Measurements from ENCODE around the gene RBM20. TPM values are rescaled to one million over a fixed set of nuclear protein-coding genes. Genes with fewer than 3 reads are reported as not detected.
"Not testable (repeated sequence)": the region's sequence is repeated elsewhere in the genome, so short reads cannot be mapped to it uniquely, and the experiment has no call there.

The RBM20 gene
- 5.3 TPM for polyA plus RNA-seq (ENCODE audit: insufficient read length)
- long read RNA-seq, donor 1, partial matches to known transcripts: 0 of 1 reads
- long read RNA-seq, donor 1, other reads (novel, unspliced or antisense): 0 of 1 reads
- long read RNA-seq, donor 2: 0 reads
- long read RNA-seq, donor 3: 0 reads
- long read RNA-seq, donor 4: 0 reads
- long read RNA-seq, donor 5, partial matches to known transcripts: 8 of 8 reads
- long read RNA-seq, donor 5, other reads (novel, unspliced or antisense): 0 of 8 reads
- long read RNA-seq, donor 6: 0 reads
- long read RNA-seq, donor 7: 0 reads
- long read RNA-seq, donor 8: 0 reads

DNA sequence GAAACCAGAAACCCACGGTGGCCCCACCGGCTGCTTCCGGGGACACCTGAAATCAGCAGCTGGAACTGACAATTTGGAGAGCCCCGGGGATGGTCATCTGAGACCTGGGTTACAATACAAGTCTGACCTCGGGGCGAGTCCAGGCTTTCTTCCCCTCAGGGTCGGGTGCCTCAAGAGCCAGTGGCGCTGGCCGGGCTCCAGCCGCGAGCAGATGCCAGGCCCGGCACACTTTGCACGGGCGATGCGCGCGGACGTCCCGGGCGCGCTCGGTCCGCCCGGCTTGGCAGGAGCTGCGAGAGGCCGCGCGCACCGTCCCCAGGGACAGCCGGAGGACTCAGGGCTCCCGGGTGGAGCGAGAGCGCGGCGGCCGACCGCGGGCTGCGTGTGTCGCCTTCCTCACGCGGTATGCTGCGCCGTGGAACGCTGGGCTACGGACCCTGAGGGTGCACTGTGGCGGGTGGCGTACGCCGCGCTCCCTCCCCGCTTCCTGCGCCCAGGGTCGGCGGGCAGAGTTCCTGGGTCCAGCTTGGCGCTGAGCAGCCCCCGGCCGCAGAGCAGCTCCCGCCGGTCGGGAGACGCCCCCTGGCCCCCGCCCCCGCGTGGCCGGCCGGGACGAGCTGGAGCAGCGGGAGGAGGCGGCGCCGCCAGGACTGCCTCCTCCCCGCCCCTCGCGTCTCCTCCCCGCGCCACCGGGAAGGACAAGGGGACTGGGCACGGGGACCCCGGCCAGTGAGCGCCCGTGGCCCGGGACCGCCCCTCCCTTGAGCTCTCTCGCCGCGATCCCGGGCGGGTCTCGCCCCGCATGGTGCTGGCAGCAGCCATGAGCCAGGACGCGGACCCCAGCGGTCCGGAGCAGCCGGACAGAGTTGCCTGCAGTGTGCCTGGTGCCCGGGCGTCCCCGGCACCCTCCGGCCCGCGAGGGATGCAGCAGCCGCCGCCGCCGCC is at the start of gene RBM20:
Gene RBM20, plus strand, starts transcription at position 684 of the 945 bp plus-strand sequence. Its CDS starts 119 bp downstream, at position 803.
- DNase-seq: peak; percentile 47

- no peak for DNase-seq
Observed at GRCh38 chr10:110597476-110597875, 46.7 kb upstream of the RBM20 start.

DNA sequence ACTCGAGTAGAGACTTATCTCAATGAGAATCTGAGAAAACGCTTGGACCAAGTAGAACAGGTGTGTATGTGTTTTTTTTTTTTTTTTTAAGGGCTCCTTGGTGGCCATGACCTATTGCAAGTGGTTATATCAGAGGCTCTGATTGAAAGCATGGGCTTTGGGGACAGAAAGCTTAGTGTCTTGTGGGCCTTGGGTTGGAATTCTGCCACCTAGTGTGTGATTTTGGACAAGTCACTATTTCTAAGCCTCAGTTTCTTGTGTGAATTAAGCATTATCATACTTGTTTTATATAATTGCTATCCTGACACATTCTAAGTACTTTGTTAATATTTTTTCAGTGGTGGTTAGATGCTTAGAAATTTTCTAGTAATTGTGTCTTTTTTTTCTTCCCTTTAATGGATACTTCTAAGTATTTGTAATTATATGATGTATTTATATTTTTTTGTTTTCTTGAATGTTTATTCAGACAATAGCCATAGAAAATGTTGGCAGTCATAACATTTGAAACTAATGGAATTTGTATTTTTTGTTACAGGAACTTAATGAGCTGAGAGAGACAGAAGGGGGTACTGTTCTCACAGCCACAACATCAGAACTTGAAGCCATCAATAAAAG is 43.5 kb upstream of the RBM20 start:
- DNase-seq: peak; percentile 44

DNA sequence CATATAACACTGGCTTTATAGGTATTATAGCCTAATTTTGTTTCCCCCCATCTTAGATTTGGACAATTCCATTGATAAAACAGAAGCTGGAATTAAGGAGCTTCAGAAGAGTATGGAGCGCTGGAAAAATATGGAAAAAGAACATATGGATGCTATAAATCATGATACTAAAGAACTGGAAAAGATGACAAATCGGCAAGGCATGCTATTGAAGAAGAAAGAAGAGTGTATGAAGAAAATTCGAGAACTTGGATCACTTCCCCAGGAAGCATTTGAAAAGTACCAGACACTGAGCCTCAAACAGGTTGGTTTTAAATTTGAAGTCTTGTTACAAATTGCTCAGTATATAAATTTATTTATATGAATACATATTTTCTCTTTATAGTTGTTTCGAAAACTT is 42.6 kb upstream of the RBM20 start:
- no peak for DNase-seq

GRCh38 chr10:110608087-110608486 is 36.0 kb upstream of the RBM20 start:
- DNase-seq: no peak

DNA sequence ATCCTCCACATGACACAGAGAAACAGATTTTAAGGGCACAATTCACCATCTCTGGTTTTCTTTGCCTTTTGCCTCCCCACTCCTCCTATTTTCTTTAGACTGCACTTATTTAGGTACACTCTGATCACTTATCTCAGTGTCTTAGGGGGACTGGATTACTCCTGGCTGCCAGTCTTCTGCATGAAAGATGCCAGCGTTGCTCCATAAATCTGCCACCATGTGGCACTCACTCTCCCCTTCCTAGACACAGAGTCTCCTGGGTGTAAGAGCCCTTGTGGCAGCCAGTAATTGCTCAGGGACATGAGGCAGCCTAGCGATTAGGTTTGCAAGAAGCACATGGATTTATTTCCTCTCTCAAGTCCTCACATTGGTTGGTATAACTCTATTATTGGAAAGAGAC is 34.5 kb upstream of the RBM20 start:
- DNase-seq: no peak

DNA sequence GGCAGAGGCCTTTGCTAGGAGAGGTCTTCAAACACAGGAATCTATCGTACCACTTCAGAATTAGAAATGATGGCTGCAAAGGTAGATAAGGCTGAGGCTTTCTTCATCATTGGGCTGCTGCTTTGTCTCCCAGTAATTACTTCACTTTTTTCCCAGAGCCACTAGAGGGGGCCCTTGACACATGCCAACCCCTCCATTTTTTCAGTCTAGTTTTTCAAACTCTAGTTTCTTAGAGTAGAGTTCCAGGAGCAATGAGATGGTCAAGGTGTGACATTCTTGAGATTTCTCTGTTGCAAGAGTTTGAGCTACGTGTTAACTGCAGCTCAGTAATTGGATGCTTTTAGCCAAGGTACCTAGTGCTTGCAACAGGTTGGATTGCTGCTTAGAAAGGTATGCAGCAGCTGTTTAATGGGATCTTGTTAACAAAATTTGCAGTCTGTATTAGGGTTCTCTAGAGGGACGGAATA is 33.8 kb upstream of the RBM20 start:
- DNase-seq: peak; percentile 67

- DNase-seq: not testable (repeated sequence)
Observed at GRCh38 chr10:110610781-110611180, 33.4 kb upstream of the RBM20 start.

GRCh38 chr10:110612087-110612486 is 32.0 kb upstream of the RBM20 start:
- DNase-seq: no peak

DNA sequence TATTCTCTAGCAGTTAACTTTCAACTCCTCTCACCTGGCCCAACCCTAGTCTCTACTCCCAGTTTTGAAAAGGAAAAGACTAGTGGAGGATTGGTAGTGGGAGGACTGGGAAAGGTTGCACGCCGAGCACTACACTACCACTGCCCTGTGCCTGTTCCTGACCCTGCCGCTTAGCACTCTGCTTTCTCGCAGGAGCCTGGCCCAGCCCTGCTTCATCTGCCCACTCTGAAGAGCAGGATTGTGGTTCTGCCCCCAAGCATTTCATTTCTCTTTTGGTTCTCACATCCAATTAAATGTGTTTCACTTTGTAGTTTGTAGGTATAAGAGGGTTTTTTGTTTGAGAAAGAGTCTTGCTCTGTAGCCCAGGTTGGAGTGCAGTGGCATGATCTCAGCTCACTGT is 31.5 kb upstream of the RBM20 start:
- DNase-seq: no peak

DNA sequence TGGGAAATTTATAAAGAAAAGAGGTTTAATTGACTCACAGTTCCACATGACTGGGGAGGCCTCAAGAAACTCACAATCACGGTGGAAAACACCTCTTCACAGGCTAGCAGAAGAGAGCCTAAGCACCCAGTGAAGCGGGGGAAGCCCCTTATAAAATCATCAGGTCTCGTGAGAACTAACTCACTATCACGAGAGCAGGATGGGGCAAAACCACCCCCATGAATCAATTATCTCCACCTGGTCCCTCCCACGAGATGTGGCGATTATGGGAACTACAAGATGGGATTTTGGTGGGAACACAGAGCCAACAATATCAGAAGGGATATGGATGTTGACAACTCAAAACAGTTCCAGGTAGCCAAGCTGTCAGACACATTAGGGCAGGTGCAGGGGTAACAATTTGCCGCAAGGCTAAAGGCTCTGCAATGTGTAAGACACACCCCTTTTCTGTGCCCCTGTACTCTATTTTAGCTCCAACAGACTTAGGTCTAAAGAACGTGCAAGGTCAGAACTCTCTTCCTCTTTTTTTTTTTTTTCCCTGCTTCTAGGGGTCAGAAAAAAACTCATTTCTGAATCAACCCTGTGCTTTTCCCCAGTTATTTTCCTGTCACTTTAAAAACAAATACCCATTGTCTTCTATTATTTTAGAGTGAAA is 30.7 kb upstream of the RBM20 start:
- DNase-seq: no peak

GRCh38 chr10:110613996-110614495 is 30.1 kb upstream of the RBM20 start:
- no peak for DNase-seq

- DNase-seq: no peak
Observed at GRCh38 chr10:110615057-110615747, 28.9 kb upstream of the RBM20 start.

DNA sequence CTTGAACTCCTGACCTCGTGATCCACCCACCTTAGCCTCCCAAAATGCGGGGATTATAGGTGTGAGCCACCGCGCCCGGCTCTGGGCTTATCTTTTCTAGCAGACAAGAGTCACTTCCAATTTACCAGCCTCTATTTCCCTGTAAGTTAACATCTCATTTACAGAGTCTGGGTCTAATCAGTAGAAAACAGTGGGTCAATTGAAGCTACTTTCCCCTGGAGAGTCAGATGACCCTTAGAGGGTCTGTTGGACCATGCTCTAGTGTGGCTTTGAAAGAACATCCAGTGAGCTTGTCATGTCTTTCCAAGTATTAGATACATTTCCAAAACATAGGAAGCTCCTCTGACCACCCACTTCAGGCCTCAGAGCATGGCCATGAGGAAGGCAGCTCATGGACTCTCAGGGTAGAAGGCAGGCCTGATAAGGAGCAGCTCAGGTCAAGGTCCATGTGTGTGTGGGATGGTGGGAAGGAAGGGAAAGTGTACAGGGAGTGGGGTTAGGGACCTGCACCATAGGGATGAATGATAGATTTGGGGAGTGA is 27.6 kb upstream of the RBM20 start:
- no peak for DNase-seq

- no peak for DNase-seq
Observed at GRCh38 chr10:110617425-110618229, 26.5 kb upstream of the RBM20 start.

GRCh38 chr10:110618230-110618610 is 25.9 kb upstream of the RBM20 start:
- DNase-seq: no peak

GRCh38 chr10:110619514-110620397 is 24.4 kb upstream of the RBM20 start:
- no peak for DNase-seq

- DNase-seq: no peak
Observed at GRCh38 chr10:110620398-110620719, 23.8 kb upstream of the RBM20 start.

DNA sequence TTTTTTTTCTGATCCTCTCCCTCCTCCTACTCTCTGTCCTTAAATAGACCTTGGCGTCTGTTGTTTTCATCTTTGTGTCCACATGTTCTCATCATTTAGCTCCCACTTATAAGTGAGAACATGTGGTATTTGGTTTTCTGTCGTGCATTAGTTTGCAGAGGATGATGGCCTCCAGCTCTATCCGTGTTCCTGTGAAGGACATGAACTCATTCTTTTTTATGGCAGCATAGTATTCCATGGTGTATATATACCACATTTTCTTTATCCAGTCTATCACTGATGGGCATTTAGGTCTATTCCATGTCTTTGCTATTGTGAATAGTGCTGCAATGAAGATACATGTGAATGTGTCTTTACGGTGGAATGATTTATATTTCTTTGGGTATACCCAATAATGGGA is 20.8 kb upstream of the RBM20 start:
- DNase-seq: not testable (repeated sequence)

All from left kidney (tissue), 8 donors.